ENCODE results near the gene KDM1B. TPM values are rescaled to one million over a fixed set of nuclear protein-coding genes. Genes with fewer than 3 reads are reported as not detected.

KDM1B gene
- total RNA-seq, 4 donors from 2014 or later, result 28.3 to 32.5 (median 29.6) TPM

DNA sequence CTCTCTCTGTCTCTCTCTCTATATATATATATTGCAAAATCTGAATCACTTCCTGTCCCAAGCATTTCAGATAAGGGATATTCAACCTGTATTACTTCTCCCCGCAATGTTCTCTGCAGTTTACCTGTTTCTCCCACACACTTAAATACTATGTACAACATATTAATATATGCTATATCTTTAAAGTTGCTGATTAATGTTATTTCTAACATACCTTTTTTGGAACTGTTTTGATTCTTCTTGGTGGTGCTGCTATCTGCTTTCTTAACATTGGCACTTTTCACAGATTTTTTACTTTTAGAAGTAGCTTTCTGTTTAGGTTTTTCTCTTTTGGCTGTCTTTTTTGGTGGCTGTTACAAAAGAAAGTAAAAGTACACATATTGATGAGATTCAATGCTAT is 81.9 kb downstream of the KDM1B start:
- peaks cover 3% of the 10 kb centered on the region for H3K4me1 ChIP-seq
- peaks cover 43% of the 10 kb centered on the region for H3K36me3 ChIP-seq
- H3K4me3 ChIP-seq, result no peak overlapping the region
- no peaks in the 10 kb centered on the region for H3K27me3 ChIP-seq
- no peak for TF ChIP-seq EP300 (IDR thresholded peaks at IDR 0.05)
- TF ChIP-seq, protein P1, sequence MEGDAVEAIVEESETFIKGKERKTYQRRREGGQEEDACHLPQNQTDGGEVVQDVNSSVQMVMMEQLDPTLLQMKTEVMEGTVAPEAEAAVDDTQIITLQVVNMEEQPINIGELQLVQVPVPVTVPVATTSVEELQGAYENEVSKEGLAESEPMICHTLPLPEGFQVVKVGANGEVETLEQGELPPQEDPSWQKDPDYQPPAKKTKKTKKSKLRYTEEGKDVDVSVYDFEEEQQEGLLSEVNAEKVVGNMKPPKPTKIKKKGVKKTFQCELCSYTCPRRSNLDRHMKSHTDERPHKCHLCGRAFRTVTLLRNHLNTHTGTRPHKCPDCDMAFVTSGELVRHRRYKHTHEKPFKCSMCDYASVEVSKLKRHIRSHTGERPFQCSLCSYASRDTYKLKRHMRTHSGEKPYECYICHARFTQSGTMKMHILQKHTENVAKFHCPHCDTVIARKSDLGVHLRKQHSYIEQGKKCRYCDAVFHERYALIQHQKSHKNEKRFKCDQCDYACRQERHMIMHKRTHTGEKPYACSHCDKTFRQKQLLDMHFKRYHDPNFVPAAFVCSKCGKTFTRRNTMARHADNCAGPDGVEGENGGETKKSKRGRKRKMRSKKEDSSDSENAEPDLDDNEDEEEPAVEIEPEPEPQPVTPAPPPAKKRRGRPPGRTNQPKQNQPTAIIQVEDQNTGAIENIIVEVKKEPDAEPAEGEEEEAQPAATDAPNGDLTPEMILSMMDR (IDR thresholded peaks at IDR 0.05), result no peak
- no peak for TF ChIP-seq POLR2AphosphoS5 (IDR thresholded peaks at IDR 0.05)
- TF ChIP-seq POLR2A (IDR thresholded peaks at IDR 0.05), result no peak
- DNase-seq (ENCODE audit: low spot score in 2 of 2), result no peak
- 97% methylated on average over 1 of the region's 1 CpG for WGBS
- H3K9me3 ChIP-seq, result peaks cover 4% of the 10 kb centered on the region
- H3K27ac ChIP-seq, result no peak overlapping the region

DNA sequence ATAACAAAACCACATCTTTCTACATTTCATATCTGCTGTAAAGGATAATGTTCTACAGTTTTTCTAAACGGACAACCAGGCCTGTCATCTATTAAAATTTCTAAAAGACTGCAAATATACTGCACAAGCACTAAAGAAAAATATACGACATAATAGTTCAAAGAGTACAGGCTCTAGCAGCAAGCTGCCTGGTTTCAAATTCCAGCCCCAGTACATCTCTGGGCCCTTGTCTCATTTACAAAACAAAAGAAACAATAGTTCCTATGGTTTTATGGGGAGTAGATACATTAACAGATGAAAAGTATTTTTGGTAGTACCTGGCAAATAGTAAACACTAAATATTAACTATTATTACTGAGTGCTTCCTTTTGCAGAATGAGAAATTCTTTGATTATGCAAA is 85.0 kb downstream of the KDM1B start:
- no peak overlapping the region for H3K4me3 ChIP-seq
- DNase-seq (ENCODE audit: low spot score in 2 of 2), result no peak
- no peaks in the 10 kb centered on the region for H3K27me3 ChIP-seq
- peaks cover 46% of the 10 kb centered on the region for H3K36me3 ChIP-seq
- no peaks in the 10 kb centered on the region for H3K9me3 ChIP-seq
- H3K27ac ChIP-seq, result no peak overlapping the region
- H3K4me1 ChIP-seq, result peaks cover 8% of the 10 kb centered on the region
- TF ChIP-seq, protein P1 (IDR thresholded peaks at IDR 0.05), result no peak
- 73% methylated on average over 2 of the region's 2 CpGs for WGBS

DNA sequence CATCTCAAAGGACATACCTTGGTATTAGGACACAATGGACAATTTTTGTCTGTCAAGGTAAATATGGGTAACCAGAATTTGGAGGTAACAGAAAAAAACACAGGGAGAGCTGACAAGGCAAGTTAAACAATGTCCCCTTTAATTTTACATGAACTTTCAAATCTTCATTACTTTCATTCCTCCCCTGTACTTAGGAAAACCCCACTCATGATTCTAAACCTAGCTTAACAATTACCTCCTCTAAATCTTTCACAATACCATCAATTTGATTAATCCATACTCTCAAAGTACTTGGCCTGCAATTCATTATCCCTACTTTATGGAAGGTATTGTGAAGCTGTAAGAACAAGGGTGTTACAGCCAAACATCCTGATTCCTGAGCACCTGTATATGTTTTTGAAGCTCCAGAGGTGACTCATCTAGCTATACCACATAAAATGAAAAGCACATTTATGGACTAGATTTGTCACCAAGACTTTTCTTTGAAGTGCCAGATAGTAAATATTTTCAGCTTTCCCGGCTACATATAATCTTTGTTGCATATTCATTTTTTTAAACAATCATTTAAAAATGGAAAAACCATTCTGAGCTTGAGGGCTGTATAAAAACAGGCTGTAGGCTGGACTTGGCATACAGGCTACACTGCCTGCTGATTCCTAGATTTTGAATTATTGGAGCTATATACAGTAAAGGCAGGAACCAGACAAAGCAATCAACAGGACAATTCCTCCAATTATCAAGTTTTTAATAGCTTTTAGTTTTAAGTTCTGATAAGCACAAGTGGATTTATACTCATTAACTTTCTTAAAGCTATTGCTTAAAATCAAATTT is 86.2 kb downstream of the KDM1B start:
- H3K4me1 ChIP-seq, result peaks cover 8% of the 10 kb centered on the region
- TF ChIP-seq POLR2AphosphoS5 (IDR thresholded peaks at IDR 0.05), result no peak
- 50% methylated on average over 1 of the region's 1 CpG for WGBS
- H3K27ac ChIP-seq, result no peak overlapping the region
- no peaks in the 10 kb centered on the region for H3K27me3 ChIP-seq
- peaks cover 43% of the 10 kb centered on the region for H3K36me3 ChIP-seq
- DNase-seq (ENCODE audit: low spot score in 2 of 2), result no peak
- H3K4me3 ChIP-seq, result no peak overlapping the region
- H3K9me3 ChIP-seq, result no peaks in the 10 kb centered on the region

DNA sequence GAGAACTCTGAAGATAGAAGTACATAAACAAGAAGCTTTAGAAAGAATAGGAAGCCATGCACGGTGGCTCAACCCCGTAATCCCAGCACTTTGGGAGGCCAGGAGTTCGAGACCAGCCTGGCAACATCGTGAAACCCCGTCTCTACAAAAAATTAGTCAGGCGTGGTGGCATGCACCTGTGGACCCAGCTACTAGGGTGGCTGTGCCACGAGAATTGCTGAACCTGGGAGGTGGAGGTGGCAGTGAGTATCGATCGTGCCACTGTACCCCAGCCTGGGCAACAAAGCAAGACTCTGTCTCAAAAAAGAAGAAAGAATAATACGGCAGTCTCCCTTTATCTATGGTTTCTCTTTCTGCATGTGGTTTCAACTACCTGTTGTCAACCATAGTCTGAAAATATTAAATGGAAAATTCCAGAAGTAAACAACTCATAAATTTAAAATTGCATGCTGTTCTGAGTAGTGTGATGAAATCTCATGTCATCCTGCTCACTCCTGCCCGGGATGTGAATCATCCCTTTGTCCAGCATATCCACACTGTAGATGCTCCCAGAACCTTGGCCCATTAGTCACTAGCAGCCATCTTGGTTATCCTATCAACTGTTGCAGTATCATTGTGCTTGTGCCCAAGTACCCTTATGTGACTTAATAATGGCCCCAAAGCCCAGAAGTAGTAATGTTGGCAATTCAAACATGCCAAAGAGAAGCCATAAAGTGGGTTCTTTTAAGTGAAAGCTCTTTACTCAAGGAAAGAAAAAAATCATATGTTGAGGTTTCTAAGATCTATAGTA is 87.0 kb downstream of the KDM1B start:
- no peak for DNase-seq (ENCODE audit: low spot score in 2 of 2)
- TF ChIP-seq, protein P1 (IDR thresholded peaks at IDR 0.05), result no peak
- TF ChIP-seq EP300 (IDR thresholded peaks at IDR 0.05) (no peak), POLR2AphosphoS5 (IDR thresholded peaks at IDR 0.05) (no peak), POLR2A (IDR thresholded peaks at IDR 0.05) (no peak)
- no peak overlapping the region for H3K27ac ChIP-seq
- 90% methylated on average over 11 of the region's 11 CpGs for WGBS
- H3K4me3 ChIP-seq, result no peak overlapping the region
- peaks cover 8% of the 10 kb centered on the region for H3K4me1 ChIP-seq
- peaks cover 37% of the 10 kb centered on the region for H3K36me3 ChIP-seq
- no peaks in the 10 kb centered on the region for H3K27me3 ChIP-seq
- H3K9me3 ChIP-seq, result no peaks in the 10 kb centered on the region

DNA sequence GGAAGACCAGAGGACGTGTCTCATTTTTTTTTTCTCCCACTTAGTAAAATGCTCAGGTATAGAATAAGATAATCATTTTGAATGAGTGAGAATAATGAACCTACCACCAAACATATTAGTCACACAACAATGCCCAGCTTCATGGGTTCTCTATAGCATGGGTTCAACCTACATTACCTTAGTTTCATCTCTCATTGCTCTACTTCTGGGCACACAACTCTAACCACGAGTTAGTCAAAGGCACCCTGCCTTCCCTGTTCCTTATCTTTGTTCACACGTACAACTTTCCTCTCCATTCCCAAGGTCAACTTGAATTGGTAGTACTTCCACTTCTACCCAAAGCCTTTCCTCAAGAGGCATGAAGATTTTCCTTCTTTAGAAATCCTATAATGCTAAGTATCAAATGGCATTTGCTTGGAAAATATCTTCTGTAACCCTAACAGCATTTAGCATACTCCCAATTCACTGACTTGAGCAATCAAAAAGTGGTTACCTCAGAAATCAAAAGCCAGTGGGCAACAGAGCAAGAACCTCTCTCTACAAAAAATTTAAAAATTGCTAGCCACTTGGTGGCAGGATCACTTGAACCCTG is 88.2 kb downstream of the KDM1B start:
- H3K4me3 ChIP-seq, result no peak overlapping the region
- WGBS, result 90% methylated on average over 3 of the region's 3 CpGs
- DNase-seq (ENCODE audit: low spot score in 2 of 2), result no peak
- no peaks in the 10 kb centered on the region for H3K9me3 ChIP-seq
- H3K27me3 ChIP-seq, result no peaks in the 10 kb centered on the region
- H3K4me1 ChIP-seq, result peaks cover 8% of the 10 kb centered on the region
- no peak overlapping the region for H3K27ac ChIP-seq
- TF ChIP-seq POLR2AphosphoS5 (IDR thresholded peaks at IDR 0.05) (no peak), EP300 (IDR thresholded peaks at IDR 0.05) (no peak), POLR2A (IDR thresholded peaks at IDR 0.05) (no peak)
- TF ChIP-seq, protein P1 (IDR thresholded peaks at IDR 0.05), result no peak
- peaks cover 40% of the 10 kb centered on the region for H3K36me3 ChIP-seq
